GM21717 (cell line): ENCODE measurements around the gene MEG3.

Source experiments
- ATAC-seq: cut with Tn5 transposase; IDR thresholded peaks from one replicate; pipeline ENCODE4 v1.9.1; 2021; ENCODE audit warnings: mild to moderate bottlenecking, moderate library complexity; ENCODE audit not compliant: unreplicated experiment

Gene MEG3

DNA sequence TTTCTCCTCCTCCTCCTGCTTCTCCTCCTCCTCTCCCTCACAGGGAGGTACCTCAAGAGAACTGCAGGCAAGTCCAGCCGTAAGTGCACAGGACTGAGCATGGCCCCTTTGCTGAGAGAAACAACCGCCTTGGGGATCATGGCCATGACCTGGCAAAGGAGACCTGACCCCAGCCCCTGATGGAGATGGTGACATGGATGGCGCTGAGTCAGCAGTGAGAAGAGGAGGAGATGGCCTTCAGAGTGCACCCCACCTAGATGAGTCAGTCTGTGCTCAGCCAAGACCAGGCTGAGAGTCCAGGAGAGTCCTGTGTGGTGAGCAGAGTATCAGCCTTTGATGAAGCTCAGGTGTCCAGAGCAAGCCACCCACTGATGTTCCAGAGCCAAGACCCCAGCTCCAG is 36.4 kb downstream of the MEG3 start:
- ATAC-seq, result no peak

DNA sequence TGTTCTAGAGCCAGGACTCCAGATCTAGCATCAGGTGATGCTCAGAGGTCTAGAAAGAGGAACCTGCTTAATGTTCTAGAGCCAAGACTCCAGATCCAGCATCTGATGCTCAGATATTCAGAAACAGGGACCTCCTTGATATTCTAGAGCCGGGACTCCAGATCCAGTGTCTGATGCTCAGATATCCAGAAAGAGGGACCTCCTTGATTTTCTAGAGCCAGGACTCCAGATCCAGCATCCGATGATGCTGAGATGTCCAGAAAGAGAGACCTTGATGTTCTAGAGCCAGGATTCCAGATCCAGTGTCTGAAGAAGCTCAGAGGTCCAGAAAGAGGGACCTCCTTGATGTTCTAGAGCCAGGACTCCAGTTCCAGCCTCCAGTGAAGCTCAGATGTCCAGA is 36.9 kb downstream of the MEG3 start:
- ATAC-seq, result no peak

- ATAC-seq, result no peak
Observed at GRCh38 chr14:100864206-100864605, 38.3 kb downstream of the MEG3 start.

- ATAC-seq, result no peak
Observed at GRCh38 chr14:100864960-100865681, 39.2 kb downstream of the MEG3 start.

DNA sequence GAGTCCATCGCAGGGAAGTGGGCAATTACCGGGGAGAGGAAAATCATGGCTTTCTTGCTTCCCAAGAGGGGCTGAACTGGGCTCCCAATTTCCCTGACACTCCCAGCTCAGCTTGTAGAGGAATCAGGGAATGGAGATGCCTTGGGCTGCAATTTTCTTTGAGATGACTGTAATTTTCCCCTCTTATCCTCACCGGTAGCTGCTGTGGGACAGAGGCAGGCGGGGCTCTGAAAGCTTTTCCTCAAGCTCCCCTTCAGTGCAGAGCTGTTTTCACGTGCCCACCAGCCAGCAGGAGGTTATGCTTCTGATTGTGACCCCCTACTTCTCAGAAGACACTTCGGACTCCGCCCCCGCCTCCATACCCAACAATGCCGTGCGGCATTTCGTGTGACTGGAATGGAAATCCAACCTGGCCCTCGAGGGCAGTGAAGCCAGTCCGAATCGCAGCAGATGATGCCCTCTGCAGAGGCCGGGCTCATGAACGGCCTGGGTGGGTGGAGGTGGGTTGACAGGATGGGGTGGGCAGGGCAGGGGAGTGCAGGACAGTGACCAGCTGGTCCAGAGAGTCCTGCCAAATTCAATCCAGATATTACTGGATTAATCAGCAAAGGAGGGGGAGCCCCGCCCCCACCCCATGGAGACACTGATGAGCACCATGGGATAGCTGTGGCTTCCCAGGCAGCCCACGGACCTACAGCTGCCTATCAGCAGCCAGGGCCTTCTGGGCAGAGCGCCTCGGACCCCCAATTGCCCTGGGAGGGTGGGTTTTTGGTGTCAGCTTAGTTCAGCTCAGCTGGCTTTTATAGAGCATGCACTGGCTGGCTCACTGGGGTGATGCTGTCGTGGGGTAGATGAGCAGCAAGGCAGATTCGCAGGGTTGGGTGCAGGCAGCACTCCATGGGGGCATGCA is 40.0 kb downstream of the MEG3 start:
- ATAC-seq, result no peak

DNA sequence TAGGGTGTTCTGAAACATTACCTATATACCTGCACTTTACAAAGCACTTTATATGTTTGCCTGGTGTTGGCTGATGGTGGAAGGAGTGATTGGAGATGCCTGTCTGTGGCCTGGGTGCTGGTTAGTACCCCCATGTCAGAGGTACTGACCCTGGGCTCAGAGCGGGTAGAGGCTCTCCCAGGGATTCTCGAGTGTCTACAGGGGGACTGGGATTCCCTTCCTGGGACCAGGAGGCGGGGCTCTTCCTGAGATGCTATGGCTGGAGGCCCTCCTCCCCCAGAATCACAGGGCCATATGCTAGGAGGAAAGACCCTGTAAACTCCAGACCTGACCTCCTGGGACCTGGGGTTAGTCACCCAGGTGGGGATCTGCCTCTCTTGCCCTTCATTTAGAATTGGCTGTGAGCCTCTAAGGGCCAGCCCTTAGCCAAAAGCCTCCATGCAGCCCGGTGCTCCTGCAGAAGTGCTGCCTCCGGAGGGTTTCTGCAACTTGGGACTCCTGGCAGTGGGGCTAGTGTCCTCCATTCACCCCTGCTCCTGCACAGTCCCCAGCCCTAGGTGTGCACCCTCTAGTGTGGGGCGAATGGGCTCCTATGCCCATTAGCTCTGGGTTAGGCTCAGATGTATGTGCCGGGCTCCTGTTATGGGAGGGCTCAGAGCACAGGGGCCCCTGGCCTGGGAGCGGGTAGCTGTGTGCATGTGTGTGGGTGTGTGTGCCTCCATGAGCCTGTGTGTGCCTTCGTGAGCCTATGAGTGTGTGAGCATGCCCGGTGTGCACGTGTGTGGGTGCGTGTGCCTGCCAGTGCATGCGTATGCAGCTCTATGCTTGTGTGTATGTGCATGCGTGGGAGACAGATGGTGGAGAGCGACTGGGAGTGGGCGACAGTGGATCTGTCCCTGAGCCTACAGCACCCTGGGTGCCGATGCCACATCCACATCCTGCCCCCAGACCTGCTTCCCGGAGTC is 41.0 kb downstream of the MEG3 start:
- ATAC-seq, result no peak

DNA sequence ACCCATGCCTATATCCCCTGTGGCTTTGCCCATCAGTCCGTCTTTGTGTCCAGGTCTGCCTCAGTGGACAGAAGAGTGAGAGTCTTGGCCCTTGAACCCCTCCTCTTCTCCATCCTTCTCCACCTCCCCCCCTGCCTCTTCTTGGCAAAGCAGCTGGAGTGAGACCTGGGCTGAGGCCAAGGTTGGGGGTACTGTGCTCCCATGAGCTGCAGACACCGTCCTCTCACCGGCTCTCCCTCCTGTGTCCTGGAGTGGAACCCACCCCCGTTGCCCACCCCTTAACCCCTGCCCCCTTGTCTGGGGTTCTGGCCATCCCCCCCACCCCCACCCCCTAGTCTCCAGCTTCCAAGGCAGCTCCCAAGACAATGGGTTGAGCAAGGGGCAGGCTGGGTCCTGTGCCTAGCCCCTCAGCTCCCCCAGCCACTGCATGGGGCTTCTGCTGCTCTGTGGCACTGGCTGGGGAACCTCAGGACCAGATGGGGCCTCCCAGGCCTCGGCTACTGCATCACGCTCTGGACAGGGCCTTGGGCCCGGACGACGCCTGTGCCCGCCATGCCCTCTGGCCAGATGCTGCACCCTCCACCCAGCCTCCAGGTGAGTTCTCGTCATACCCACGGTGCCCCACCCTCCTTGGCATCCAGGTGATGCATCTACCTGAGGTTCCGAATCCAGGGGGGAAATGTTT is 41.9 kb downstream of the MEG3 start:
- no peak for ATAC-seq

- ATAC-seq, result no peak
Observed at GRCh38 chr14:100868621-100869370, 42.9 kb downstream of the MEG3 start.

DNA sequence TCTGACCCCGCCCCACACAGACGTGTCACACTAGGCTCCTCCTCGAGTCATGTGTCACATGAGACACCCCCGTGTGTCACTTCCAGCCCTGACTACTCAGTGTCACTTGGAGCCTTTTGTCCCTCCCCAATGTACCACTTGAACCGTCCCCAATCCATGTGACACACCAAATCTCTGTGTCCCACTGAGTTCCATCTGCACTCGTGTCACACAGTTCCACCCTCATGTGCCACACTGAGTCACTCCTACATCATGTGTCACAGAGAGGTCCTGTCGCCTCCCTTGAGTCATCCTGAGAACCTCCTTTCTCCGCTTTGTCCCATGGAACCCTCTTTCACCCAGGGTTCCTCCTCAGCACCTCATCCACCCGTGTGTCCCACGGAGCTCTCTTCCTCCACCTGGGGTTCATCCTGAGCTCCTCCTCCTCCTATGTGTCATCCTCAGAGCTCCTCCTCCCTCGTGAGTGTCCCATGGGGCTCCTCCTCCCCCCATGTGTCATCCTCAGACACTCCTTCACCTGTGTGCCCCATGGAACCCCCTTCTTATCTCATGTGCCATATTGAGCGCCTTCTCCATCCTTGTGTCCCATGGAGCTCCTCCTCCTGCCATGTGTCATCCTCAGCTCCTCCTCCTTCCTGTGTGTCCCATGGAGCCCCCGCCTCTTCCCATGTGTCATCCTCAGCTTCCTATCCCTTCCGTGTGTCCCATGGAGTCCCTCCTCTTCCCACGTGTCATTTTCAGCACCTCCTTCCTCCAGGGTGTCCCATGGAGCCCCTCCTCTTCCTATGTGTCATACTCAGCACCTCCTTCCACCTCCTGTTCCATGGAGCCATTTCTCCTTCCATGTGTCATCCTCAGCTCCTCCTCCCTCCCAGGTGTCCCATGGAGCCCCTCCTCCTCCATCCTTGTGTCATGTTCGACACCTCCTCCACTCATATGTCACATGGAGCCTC is 45.6 kb downstream of the MEG3 start:
- no peak for ATAC-seq

DNA sequence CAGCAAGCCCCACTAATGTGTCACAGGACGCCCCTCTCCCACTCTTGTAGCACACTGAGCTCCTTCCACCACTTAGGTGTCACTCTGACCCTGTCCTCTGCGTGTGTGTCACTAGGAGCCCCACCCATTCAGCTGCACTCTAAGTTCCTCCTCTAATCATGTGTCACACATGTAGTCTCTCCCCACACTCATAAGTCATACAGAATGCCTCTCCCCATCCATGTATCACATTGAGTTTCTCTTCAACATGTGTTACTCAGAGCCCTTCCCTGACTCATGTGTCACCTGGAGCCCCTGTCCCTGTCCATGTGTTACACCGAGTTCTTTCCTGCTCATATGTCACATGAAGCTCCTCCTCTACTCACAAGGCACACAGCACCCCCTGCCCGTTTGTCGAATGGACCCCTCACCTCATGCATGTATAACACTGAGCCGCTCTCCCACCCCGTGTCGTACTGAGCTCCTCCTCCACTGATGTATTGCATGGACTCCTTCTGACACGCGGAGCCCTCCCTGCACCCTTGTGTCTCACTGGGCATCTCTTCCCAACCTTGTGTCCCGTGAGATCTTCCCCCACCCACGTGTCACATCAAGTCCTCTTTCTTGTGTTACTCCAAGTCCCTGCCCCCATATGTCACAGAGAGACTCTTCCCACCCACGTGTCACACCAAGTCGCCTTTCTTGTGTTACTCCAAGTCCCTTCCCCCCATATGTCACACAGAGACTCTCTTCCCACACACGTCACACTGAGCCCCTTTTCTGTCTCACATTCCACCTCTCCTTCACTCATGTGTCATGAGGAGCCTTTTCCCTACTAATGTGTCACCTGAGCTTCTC is 46.6 kb downstream of the MEG3 start:
- ATAC-seq, result no peak

DNA sequence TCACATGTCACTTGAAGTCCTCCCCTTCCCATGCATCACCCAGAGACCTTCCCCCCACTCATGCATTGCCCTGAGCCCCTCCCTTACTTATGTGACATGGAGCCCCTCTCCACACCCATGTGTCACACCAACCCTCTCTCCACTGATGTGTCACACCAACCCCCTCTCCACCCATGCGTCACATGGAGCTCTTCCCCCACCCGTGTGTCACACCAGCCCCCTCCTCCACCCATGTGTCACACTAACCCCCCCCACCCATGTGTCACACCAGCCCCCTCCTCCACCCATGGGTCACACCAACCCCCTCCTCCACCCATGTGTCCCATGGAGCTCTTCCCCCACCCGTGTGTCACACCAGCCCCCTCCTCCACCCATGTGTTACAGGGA is 47.2 kb downstream of the MEG3 start:
- ATAC-seq, result no peak

DNA sequence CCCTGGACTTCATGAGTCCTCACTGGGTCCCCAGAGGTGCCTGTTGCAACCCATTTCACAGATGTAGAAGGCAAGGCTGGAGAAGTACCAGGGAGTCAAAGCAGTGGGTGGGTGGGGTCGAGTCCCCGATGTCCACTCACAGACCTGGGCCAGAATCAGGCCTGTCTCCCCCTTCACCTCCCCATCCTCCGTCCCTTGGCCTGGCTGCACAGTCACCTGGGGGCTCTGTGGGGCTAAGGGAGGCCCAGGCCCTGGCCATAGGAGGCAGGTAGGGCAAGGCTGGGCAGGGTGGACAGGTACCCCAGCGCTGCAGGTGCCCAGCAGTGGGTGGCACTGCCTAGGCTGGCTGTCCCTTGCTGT is 48.1 kb downstream of the MEG3 start:
- ATAC-seq, result no peak

- ATAC-seq, result no peak
Observed at GRCh38 chr14:100874411-100875091, 48.6 kb downstream of the MEG3 start.

DNA sequence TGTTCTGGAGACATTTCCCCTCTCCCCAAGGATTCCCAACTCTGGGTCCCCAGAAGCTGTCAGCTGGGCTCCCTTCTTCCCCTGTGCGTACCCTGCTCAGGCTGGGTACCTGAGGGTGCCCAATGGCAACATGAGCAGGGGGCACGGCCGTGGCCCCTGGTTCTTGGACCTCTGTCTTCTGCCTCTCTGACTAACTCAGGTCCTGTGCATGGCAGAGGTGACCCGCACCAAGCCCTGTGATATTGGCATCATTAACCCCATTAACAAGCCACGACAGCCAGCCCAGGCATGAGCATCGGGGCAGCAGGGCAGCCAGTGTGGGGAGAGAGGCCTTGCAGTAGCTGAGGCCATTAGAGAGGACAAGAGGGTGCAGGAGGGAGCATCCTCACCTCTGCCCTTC is 49.2 kb downstream of the MEG3 start:
- no peak for ATAC-seq

DNA sequence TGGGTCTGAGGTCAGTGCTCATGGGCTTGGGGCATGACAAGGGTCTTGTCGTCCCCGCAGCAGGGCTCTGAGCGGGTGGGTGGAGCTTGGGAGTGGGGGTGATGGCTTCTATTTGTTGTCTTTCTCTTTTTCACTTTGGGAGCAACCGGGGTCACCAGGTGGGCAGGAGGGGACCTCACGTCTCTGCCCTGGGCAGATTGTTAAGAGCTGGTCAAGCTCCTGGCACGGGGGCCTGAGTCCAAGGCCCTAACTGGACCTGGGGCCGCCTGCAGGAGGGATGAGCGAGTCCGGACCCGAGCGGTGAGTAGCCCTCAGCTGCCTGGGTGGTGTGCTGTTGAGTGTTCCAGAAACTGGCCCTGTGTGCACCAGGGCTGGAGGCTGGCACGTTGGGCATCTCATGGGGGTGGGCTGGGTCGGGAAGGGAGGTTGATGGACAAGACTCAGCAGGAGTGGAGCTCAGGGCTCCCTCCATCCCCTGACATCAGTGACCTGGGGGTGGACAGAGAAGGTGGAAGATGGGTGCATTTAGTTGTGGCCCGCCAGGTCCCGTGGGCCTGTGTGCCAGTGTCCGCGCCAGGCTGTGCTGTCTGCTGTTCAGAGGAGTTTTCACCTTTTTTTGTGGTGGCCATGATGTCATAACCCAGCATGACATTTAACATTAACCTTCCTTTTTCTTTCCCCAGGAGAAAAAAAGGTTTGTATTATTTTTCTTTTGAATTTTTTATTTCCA is 50.1 kb downstream of the MEG3 start:
- no peak for ATAC-seq

- ATAC-seq, result no peak
Observed at GRCh38 chr14:100878271-100879146, 52.6 kb downstream of the MEG3 start.
